ENCODE results near the gene KDM5A. TPM values are rescaled to one million over a fixed set of nuclear protein-coding genes. Genes with fewer than 3 reads are reported as not detected.

Gene KDM5A
- total RNA-seq, 2 donors from 2014 or later: 52.8 to 57.7 TPM

DNA sequence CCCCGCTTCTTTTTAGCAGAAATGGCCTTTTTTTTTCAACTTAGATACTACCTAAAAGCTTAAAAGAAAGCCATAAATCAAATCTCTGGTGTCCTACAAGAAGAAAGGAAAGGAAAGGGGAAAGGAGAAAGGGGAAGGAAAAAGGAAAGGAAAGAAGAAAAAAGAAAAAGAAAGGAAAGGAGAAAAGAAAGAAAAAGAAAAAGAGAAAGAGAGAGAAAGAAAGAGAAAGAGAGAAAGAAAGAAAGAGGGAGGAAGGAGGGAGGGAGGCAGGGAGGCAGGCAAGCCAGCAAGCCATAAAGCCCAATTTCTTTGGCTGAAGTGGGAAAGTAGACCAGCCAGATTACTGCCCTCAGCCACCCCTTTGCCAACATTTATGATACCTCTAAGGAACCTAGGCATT, 94.0 kb downstream of the KDM5A start:
- H3K27me3 ChIP-seq (replicated peaks; ENCODE audit: insufficient read depth): no peaks in the 10 kb centered on the region
- H3K36me3 ChIP-seq: peaks cover 44% of the 10 kb centered on the region
- no peak overlapping the region for H3K27ac ChIP-seq
- TF ChIP-seq, protein P1, sequence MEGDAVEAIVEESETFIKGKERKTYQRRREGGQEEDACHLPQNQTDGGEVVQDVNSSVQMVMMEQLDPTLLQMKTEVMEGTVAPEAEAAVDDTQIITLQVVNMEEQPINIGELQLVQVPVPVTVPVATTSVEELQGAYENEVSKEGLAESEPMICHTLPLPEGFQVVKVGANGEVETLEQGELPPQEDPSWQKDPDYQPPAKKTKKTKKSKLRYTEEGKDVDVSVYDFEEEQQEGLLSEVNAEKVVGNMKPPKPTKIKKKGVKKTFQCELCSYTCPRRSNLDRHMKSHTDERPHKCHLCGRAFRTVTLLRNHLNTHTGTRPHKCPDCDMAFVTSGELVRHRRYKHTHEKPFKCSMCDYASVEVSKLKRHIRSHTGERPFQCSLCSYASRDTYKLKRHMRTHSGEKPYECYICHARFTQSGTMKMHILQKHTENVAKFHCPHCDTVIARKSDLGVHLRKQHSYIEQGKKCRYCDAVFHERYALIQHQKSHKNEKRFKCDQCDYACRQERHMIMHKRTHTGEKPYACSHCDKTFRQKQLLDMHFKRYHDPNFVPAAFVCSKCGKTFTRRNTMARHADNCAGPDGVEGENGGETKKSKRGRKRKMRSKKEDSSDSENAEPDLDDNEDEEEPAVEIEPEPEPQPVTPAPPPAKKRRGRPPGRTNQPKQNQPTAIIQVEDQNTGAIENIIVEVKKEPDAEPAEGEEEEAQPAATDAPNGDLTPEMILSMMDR (IDR thresholded peaks at IDR 0.05): no peak
- no peaks in the 10 kb centered on the region for H3K4me1 ChIP-seq (ENCODE audit: control insufficient read depth in 1 of 2, low read depth in 2 of 2)
- DNase-seq (ENCODE audit: low spot score) (no peak), ATAC-seq (ENCODE audit: insufficient number of reproducible peaks, low FRiP score, low read depth) (no peak)
- H3K9me3 ChIP-seq: no peaks in the 10 kb centered on the region
- no peak overlapping the region for H3K4me3 ChIP-seq

DNA sequence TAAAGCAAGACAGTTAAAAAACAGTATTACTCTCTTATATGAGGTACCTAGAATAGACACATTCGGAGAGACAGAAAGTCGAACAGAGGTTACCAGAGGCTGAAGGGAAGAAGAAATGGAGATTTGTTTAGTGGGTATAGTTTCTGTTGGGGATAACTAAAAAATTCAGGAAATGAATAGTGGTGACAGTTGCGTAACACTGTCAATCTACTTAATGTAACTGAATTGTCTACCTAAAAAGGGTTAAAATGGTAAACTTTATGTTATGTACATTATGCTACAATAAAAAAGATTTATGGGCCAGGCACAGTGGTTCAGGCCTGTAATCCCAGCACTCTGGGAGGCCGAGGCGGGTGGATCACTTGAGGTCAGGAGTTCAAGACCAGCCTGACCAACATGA, 95.9 kb downstream of the KDM5A start:
- Histone ChIP-seq H3K4me1 (ENCODE audit: control insufficient read depth in 1 of 2, low read depth in 2 of 2) (peaks cover 0 to 3% of the 10 kb centered on the region in 2 donors), H3K27me3 (replicated peaks; ENCODE audit: insufficient read depth) (no peaks in the 10 kb centered on the region), H3K4me3 (no peak overlapping the region), H3K36me3 (peaks cover 44% of the 10 kb centered on the region), H3K9me3 (no peaks in the 10 kb centered on the region), H3K27ac (no peak overlapping the region)
- DNase-seq (ENCODE audit: low spot score) (no peak), ATAC-seq (ENCODE audit: insufficient number of reproducible peaks, low FRiP score, low read depth) (no peak)
- TF ChIP-seq, protein P1 (IDR thresholded peaks at IDR 0.05): no peak

GRCh38 chr12:292186-292585, 96.9 kb downstream of the KDM5A start:
- Histone ChIP-seq H3K4me1 (ENCODE audit: control insufficient read depth in 1 of 2, low read depth in 2 of 2) (peaks cover 0 to 3% of the 10 kb centered on the region in 2 donors), H3K9me3 (no peaks in the 10 kb centered on the region), H3K36me3 (peaks cover 44% of the 10 kb centered on the region), H3K27me3 (replicated peaks; ENCODE audit: insufficient read depth) (no peaks in the 10 kb centered on the region), H3K4me3 (no peak overlapping the region), H3K27ac (no peak overlapping the region)
- no peak for ATAC-seq (ENCODE audit: insufficient number of reproducible peaks, low FRiP score, low read depth)
- DNase-seq (ENCODE audit: low spot score): no peak
- TF ChIP-seq, protein P1 (IDR thresholded peaks at IDR 0.05): no peak

DNA sequence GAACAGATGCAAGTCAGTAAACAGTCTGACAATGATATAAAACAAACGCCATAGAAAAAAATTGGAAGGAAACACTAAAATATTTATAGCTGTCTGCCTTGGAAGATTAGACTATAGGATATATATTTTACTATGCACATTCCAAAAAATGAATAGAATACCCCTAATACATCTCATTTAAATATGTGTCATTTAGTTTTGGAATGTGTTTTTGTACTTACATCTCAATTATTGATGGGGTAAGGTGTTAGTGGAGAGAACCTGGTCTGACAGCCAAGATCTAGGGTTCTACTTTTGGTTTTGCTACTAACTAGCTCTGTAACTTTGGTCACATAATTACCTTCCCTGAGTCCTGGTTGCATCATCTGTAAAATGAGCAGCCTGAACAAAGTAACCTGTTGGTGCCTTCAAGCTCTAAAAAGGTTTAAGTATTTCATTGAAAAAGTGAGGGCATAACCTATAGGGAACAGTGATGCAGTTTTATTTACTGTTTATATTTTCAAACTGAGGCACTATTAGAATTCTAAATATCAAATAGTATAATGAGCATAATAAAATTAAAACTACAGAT, 97.9 kb downstream of the KDM5A start:
- H3K36me3 ChIP-seq: peaks cover 37% of the 10 kb centered on the region
- ATAC-seq (ENCODE audit: insufficient number of reproducible peaks, low FRiP score, low read depth) (no peak), DNase-seq (ENCODE audit: low spot score) (no peak)
- H3K9me3 ChIP-seq: no peaks in the 10 kb centered on the region
- TF ChIP-seq, protein P1 (IDR thresholded peaks at IDR 0.05): no peak
- H3K4me3 ChIP-seq: no peak overlapping the region
- no peak overlapping the region for H3K27ac ChIP-seq
- H3K27me3 ChIP-seq (replicated peaks; ENCODE audit: insufficient read depth): no peaks in the 10 kb centered on the region
- H3K4me1 ChIP-seq (ENCODE audit: control insufficient read depth in 1 of 2, low read depth in 2 of 2): peaks cover 0 to 3% of the 10 kb centered on the region in 2 donors

GRCh38 chr12:288687-289086, 100.4 kb downstream of the KDM5A start:
- no peak overlapping the region for H3K4me3 ChIP-seq
- H3K9me3 ChIP-seq: no peaks in the 10 kb centered on the region
- no peak for DNase-seq (ENCODE audit: low spot score)
- peaks cover 0 to 3% of the 10 kb centered on the region in 2 donors for H3K4me1 ChIP-seq (ENCODE audit: control insufficient read depth in 1 of 2, low read depth in 2 of 2)
- ATAC-seq (ENCODE audit: insufficient number of reproducible peaks, low FRiP score, low read depth): no peak
- H3K27me3 ChIP-seq (replicated peaks; ENCODE audit: insufficient read depth): no peaks in the 10 kb centered on the region
- TF ChIP-seq, protein P1 (IDR thresholded peaks at IDR 0.05): no peak
- peaks cover 30% of the 10 kb centered on the region for H3K36me3 ChIP-seq
- H3K27ac ChIP-seq: no peak overlapping the region
